Hematopoietic multipotent progenitor cell treated with erythropoietin and hydrocortisone succinate and interleukin-3 and kit ligand, for 4 days (in vitro differentiated cells): Measurements from ENCODE around the gene NTRK1.
A peak's percentile ranks its signal among the peaks of the same experiment; 100 is the strongest.

ENCODE experiments used
- DNase-seq: peaks from one replicate; pipeline ENCODE4 v3.0.0-alpha.2; 2015

NTRK1 gene

DNA sequence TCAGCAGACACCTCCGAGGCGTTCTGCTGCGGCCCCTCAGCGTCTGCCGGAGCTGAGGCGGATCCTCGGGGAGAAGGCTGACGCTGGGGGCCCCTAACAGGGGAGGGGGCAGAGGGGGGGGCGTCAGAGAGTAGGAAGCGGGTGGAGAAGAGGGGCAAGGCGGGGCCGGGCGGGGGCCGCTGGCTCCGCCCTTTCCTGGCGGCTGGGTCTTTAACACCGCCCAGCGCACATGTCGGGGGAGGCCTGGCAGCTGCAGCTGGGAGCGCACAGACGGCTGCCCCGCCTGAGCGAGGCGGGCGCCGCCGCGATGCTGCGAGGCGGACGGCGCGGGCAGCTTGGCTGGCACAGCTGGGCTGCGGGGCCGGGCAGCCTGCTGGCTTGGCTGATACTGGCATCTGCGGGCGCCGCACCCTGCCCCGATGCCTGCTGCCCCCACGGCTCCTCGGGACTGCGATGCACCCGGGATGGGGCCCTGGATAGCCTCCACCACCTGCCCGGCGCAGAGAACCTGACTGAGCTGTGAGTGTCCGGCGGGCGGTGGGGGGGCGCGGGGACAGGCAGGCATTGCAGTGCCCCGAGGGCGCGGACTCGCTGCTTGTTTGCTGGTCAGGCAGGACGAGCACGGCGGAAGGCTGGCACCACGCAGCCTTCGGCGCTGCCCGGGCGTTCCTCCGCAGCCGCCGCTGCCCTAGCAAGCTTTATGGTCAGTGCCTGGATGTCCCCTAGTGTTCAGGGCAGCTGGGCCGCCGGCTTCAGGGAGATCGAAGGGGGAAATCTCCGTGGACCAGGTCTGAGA is at the start of gene NTRK1:
NTRK1 (plus strand) TSS at position 238 of the 796 bp plus-strand sequence; CDS start at position 308, 70 bp downstream.
- peak; percentile 82 for DNase-seq

GRCh38 chr1:156811168-156811567 is 49.5 kb upstream of the NTRK1 start:
- no peak for DNase-seq

DNA sequence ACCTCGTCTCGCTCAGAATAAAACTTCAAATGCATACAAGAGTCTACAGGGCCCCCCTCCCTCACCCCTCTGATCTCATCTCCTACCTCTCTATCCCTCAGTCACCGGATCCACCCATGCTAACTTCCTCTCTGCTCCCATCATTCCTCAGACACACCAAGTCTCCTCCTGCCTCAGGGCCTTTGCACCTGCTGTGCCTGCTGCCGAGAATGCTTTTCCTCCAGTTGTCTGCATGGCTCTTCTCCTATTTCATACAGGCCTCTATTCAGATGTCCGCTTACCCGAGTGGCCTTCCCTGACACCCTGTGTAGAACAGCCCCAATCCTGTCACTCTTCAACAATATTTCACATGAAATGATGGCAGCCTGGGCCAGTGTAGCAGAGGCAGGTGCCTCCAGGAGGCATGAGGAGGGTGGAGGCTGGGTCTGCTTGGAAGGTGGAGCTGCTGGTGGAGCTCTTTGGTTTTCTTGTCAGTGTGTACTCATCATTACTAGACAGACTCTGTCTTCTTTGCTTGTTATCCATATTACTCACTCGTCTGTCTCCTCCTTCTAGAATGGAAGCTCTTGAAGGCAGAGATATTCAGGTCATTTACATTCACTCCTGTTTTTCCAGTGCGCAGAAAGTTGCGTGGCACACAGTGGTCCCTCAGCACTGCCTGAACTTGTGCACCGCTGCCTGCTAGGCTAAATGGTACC is 48.2 kb upstream of the NTRK1 start:
- no peak for DNase-seq

DNA sequence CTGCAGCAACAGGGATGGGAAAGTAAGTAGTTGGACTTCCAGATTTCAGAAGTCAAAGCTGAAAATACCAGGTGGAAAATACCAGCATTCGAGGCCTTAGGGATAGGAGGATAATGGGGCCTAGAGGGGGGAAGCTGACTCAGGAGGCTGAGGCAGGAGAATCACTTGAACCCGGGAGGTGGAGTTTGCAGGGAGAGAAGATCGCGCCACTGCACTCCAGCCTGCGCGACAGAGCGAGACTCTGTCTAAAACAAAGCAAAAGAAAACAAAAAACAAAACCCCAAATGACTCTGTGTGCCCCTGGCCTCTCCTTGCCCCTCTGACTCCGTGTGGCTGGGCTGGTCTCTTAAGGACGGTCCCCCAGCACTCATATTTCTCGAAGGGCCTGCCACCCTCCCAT is 47.4 kb upstream of the NTRK1 start:
- no peak for DNase-seq

GRCh38 chr1:156813750-156814570 is 46.7 kb upstream of the NTRK1 start:
- peak; percentile 78 for DNase-seq

DNA sequence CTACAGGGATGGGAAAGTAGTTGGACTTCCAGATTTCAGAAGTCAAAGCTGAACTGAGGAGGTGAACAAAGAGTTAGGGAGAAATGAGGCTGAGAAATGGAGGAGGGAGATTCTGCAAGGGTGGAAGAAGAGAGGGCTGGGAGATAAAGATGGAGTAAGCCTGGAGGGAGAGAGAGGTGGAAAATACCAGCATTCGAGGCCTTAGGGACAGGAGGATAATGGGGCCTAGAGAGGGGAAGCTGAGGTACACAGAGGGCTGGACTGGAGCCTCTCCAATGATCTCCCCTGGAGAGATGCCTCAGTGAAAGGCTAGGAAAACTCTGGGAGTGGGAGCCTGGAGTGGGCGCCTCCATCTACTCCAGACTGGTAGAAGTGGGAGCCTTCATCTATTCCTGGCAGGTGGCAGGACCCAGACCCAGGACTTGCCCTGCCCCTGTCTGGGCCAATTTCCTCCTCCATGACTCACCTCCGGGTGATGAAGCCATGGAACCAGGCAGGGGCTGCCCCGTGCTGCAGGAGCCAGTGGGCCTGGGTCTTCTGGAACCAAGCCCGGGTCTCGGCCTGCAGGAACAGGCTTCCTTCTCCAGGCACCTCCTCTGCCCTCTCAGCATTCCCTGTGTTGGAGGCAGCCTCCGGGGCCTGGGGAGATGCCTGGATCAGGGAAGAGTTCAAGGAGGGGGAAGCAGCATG is 45.9 kb upstream of the NTRK1 start:
- DNase-seq: no peak

- DNase-seq: no peak
These were observed 45.3 kb upstream of the NTRK1 start for GRCh38 chr1:156815307-156815826.

DNA sequence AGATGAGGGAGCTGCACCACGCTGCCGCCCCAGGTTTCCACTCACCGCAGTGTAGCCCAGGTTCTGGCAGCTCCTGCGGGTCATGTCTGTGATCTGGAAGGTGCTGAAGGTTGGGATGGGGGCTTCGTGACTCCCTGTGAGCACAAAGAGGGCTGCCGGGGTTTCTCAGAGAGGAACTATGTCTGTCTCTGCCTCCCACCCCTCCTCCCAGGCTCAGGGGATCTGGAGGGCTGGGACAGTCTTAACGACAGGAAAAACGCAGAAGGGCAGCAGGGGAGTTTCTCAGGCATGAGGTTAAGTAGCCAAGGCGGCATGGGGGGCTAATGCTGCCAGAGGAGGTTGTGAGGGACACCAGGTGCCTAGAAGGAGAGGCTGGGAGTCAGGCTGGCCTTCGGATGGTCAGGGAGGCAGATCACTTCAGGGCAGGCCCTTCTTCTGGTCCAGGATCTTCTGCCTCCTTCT is 44.7 kb upstream of the NTRK1 start:
- DNase-seq: no peak

DNA sequence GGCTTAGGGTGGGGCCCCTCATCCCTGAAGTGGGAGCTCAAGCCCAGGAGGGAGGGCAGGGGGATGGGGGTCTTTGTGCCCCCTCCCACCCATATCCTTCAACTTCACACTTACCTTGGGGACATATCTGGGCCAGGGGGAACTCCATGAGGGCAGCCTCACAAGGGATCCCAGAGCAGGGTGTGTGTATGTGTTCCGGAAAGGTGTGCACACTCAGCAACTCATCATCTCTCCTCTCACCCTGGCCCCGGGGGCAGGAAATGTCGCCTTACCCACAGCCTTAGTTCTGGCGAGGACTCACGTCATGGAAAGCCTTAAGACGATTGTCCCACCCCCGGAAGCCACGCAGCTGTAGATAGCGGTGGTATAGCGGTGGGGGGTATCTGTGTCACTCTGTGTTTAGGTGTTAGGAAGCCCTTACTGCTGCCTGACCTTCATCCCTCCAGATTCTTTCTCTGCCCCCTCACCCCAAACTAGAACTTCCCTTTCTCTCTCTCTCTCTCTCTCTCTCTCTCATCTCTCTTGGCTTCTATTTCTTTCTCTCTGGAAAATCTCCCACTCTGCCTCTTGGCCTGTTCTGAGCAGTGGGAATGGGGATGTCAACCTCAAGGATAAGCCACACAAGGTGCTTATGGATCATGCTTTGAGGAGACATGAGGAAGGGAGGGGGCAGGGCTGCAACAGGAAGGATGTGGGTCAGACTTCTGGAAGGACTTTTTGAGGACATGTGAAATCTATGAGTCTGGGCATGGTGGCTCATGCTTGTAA is 43.9 kb upstream of the NTRK1 start, which contains the start of gene SH2D2A:
SH2D2A (minus strand) TSS at position 288 of the 768 bp plus-strand sequence; CDS start at position 148, 140 bp downstream.
- DNase-seq: peak; percentile 94

DNA sequence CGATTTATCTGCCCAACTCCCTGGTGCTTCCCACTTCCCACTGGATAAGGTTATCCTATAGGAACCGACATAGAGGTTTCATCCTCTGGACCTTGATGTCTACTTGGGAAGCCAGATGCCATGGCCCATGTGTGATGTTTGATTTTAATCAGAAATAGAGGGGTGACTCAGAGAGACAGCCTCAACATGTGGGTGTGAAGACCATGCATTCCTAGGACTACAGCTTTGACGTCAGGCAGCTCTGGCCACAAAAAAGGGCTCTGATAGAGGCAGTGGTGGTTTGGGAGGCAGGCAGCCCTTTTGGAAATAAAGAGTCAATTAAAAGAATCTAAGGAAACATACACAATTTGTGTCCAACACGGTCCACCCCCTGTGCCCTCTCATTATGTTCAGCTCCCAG is 38.9 kb upstream of the NTRK1 start:
- DNase-seq: no peak

- DNase-seq: no peak
These were observed 38.0 kb upstream of the NTRK1 start for GRCh38 chr1:156822680-156823079.

- no peak for DNase-seq
These were observed 37.4 kb upstream of the NTRK1 start for GRCh38 chr1:156823210-156823790.

DNA sequence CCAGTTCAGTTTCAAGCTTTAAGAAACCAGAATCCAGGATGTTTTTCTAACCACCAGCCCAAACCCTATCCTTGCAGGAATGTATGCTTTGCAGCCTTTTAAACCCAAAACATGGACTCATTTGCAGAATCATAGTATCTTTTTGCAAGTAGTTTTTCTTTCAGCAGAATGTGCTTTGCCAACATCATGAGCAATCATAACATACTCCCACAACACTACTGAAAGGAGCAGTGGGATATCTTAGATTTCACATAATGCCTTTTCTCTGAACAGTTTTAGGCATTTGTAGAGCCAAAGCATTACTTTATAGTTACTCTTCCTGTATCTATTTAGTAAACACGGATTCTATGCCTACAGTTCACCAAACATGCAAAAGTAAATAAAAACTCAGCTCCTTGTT is 34.0 kb upstream of the NTRK1 start:
- no peak for DNase-seq

GRCh38 chr1:156828400-156829124 is 32.1 kb upstream of the NTRK1 start:
- DNase-seq: no peak

DNA sequence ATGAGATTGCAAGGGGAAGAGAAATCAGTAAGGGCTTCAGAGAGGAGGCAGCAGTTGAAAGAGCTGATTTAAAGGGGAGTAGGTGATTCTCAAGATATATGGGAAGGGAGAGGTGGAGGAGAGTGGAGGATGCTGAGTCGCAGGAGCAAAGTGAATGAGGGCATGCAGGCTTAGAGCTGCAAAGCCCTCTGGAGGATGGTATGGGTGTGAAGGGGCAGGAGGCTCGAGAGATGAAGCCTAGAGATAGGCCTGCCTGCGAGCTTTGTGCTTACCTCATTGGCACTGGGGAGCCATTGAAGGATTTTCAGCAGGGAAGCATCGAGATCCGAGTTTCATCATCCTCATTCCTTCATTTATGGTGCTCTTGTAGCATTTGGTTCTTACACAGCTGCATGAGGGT is 28.2 kb upstream of the NTRK1 start:
- no peak for DNase-seq

GRCh38 chr1:156833603-156834002 is 27.1 kb upstream of the NTRK1 start:
- no peak for DNase-seq

GRCh38 chr1:156834322-156834721 is 26.3 kb upstream of the NTRK1 start:
- no peak for DNase-seq

GRCh38 chr1:156836041-156836654 is 24.5 kb upstream of the NTRK1 start:
- DNase-seq: no peak

GRCh38 chr1:156836892-156837291 is 23.8 kb upstream of the NTRK1 start:
- DNase-seq: no peak

- DNase-seq: peak; percentile 66
These were observed 21.7 kb upstream of the NTRK1 start for GRCh38 chr1:156838972-156839371.
